Activated naive CD4-positive, alpha-beta T cell treated with anti-CD3 and anti-CD28 coated beads, Interleukin-2, amount 50 U/mL, for 16 hours (primary cell): ENCODE data around the gene EME2.

ENCODE experiments used
- DNase-seq: peaks from one replicate; pipeline ENCODE4 v3.0.0-alpha.2; 2020

Gene EME2

GRCh38 chr16:1745900-1746692 is 26.5 kb upstream of the EME2 start:
- no peak for DNase-seq

- DNase-seq = no peak
These were observed 25.9 kb upstream of the EME2 start for GRCh38 chr16:1746693-1747195.

- DNase-seq = no peak
These were observed 24.7 kb upstream of the EME2 start for GRCh38 chr16:1747934-1748333.

- no peak for DNase-seq
These were observed 23.2 kb upstream of the EME2 start for GRCh38 chr16:1749152-1750117.

GRCh38 chr16:1751946-1752345 is 20.7 kb upstream of the EME2 start:
- DNase-seq = no peak

- no peak for DNase-seq
These were observed 19.8 kb upstream of the EME2 start for GRCh38 chr16:1752853-1753252.

- no peak for DNase-seq
These were observed 18.4 kb upstream of the EME2 start for GRCh38 chr16:1754204-1754603.

GRCh38 chr16:1757714-1758461 is 14.7 kb upstream of the EME2 start:
- DNase-seq = no peak

- DNase-seq = no peak
These were observed 13.7 kb upstream of the EME2 start for GRCh38 chr16:1758923-1759322.

GRCh38 chr16:1759511-1759910 is 13.1 kb upstream of the EME2 start:
- no peak for DNase-seq

GRCh38 chr16:1760911-1761310 is 11.7 kb upstream of the EME2 start:
- DNase-seq = no peak

GRCh38 chr16:1761751-1762150 is 10.9 kb upstream of the EME2 start:
- DNase-seq = no peak

GRCh38 chr16:1762196-1762878 is 10.3 kb upstream of the EME2 start:
- no peak for DNase-seq

GRCh38 chr16:1762879-1763520 is 9.6 kb upstream of the EME2 start:
- no peak for DNase-seq

- DNase-seq = no peak
These were observed 8.8 kb upstream of the EME2 start for GRCh38 chr16:1763521-1764511.

GRCh38 chr16:1764971-1765370 is 7.6 kb upstream of the EME2 start:
- no peak for DNase-seq

- DNase-seq = no peak
These were observed 6.8 kb upstream of the EME2 start for GRCh38 chr16:1765826-1766225.

GRCh38 chr16:1766231-1766630 is 6.4 kb upstream of the EME2 start:
- DNase-seq = no peak

GRCh38 chr16:1766701-1767100 is 5.9 kb upstream of the EME2 start:
- no peak for DNase-seq
